HUES48 (cell line): ENCODE results near the gene SOCS1.
A peak's percentile ranks its signal among the peaks of the same experiment; 100 is the strongest.

Experiments used
- H3K27ac ChIP-seq: one replicate; pipeline ENCODE4 v1.7.0; 2013; ENCODE audit warnings: low read depth, low read length, inconsistent platforms
- H3K27me3 ChIP-seq: 2 replicates; pipeline ENCODE4 v1.6.1; 2013; ENCODE audit warnings: mild to moderate bottlenecking, low read length; ENCODE audit not compliant: control insufficient read depth, insufficient read depth
- H3K36me3 ChIP-seq: 2 replicates; pipeline ENCODE4 v1.6.1; 2013; ENCODE audit warnings: low read length; ENCODE audit not compliant: control insufficient read depth, insufficient read depth
- H3K4me1 ChIP-seq: 2 replicates; pipeline ENCODE4 v1.6.1; 2013; ENCODE audit warnings: mild to moderate bottlenecking, low read length; ENCODE audit not compliant: control insufficient read depth, insufficient read depth
- H3K4me3 ChIP-seq: 2 replicates; pipeline ENCODE4 v1.5.1; 2013; ENCODE audit warnings: mild to moderate bottlenecking, low read depth, low read length
- H3K9ac ChIP-seq: 2 replicates; pipeline ENCODE4 v1.6.1; 2013; ENCODE audit warnings: mild to moderate bottlenecking, low read depth, low read length, moderate library complexity
- H3K9me3 ChIP-seq: 2 replicates; pipeline ENCODE4 v1.6.1; 2013; ENCODE audit warnings: low read length; ENCODE audit not compliant: control insufficient read depth, insufficient read depth

Gene SOCS1

GRCh38 chr16:11257131-11257938 is 1.3 kb upstream of the SOCS1 start:
- no peak overlapping the region for H3K27ac ChIP-seq
- no peaks in the 10 kb centered on the region for H3K9me3 ChIP-seq
- H3K4me1 ChIP-seq, result peaks cover 12% of the 10 kb centered on the region
- H3K4me3 ChIP-seq, result peak overlapping the region; percentile 67
- no peak overlapping the region for H3K9ac ChIP-seq
- peaks cover 4% of the 10 kb centered on the region; the same call in 1 of the 2 replicates for H3K27me3 ChIP-seq
- peaks cover 12% of the 10 kb centered on the region for H3K36me3 ChIP-seq

GRCh38 chr16:11256661-11257130 is 692 bp upstream of the SOCS1 start:
- Histone ChIP-seq H3K4me3 (peak overlapping the region; percentile 67), H3K27ac (peak overlapping the region; percentile 75), H3K4me1 (peaks cover 12% of the 10 kb centered on the region)

GRCh38 chr16:11254913-11255736 is 879 bp downstream of the SOCS1 start:
- Histone ChIP-seq H3K4me3 (peak overlapping the region; percentile 67), H3K9me3 (no peaks in the 10 kb centered on the region), H3K36me3 (peaks cover 12% of the 10 kb centered on the region), H3K9ac (peak overlapping the region; percentile 56), H3K27me3 (peaks cover 4% of the 10 kb centered on the region; the same call in 1 of the 2 replicates), H3K27ac (peak overlapping the region; percentile 28), H3K4me1 (peaks cover 12% of the 10 kb centered on the region)

More at GRCh38 chr16:11256661-11257130, 692 bp upstream of the SOCS1 start:
- Histone ChIP-seq H3K36me3 (peaks cover 12% of the 10 kb centered on the region), H3K27me3 (peaks cover 4% of the 10 kb centered on the region; the same call in 1 of the 2 replicates), H3K9ac (no peak overlapping the region), H3K9me3 (no peaks in the 10 kb centered on the region)

- peaks cover 12% of the 10 kb centered on the region for H3K36me3 ChIP-seq
- H3K27ac ChIP-seq, result no peak overlapping the region
- peak overlapping the region; percentile 67 for H3K4me3 ChIP-seq
- H3K27me3 ChIP-seq, result peaks cover 4% of the 10 kb centered on the region; the same call in 1 of the 2 replicates
- H3K9ac ChIP-seq, result peak overlapping the region; percentile 56; the same call in 1 of the 2 replicates
- peaks cover 12% of the 10 kb centered on the region for H3K4me1 ChIP-seq
- H3K9me3 ChIP-seq, result no peaks in the 10 kb centered on the region
Measured at GRCh38 chr16:11253995-11254912, 1.8 kb downstream of the SOCS1 start.

GRCh38 chr16:11253009-11253994 is 2.7 kb downstream of the SOCS1 start:
- Histone ChIP-seq H3K9ac (no peak overlapping the region), H3K9me3 (no peaks in the 10 kb centered on the region), H3K27me3 (peaks cover 4% of the 10 kb centered on the region; the same call in 1 of the 2 replicates), H3K4me1 (peaks cover 12% of the 10 kb centered on the region), H3K27ac (no peak overlapping the region), H3K4me3 (peak overlapping the region; percentile 67), H3K36me3 (peaks cover 12% of the 10 kb centered on the region)

- Histone ChIP-seq H3K9ac (no peak overlapping the region), H3K27me3 (peaks cover 2% of the 10 kb centered on the region; the same call in 1 of the 2 replicates), H3K36me3 (peaks cover 12% of the 10 kb centered on the region), H3K4me3 (no peak overlapping the region), H3K9me3 (no peaks in the 10 kb centered on the region), H3K27ac (no peak overlapping the region), H3K4me1 (peaks cover 12% of the 10 kb centered on the region)
Measured at GRCh38 chr16:11252482-11252931, 3.5 kb downstream of the SOCS1 start.

GRCh38 chr16:11251525-11252481 is 4.2 kb downstream of the SOCS1 start:
- H3K36me3 ChIP-seq, result peaks cover 12% of the 10 kb centered on the region
- no peaks in the 10 kb centered on the region for H3K9me3 ChIP-seq
- H3K27me3 ChIP-seq, result no peaks in the 10 kb centered on the region
- peaks cover 8% of the 10 kb centered on the region for H3K4me1 ChIP-seq
- H3K27ac ChIP-seq, result no peak overlapping the region
- no peak overlapping the region for H3K9ac ChIP-seq
- no peak overlapping the region for H3K4me3 ChIP-seq

- Histone ChIP-seq H3K27ac (no peak overlapping the region), H3K4me3 (no peak overlapping the region), H3K36me3 (peaks cover 12% of the 10 kb centered on the region), H3K27me3 (no peaks in the 10 kb centered on the region), H3K9ac (no peak overlapping the region), H3K9me3 (no peaks in the 10 kb centered on the region), H3K4me1 (peaks cover 7% of the 10 kb centered on the region)
Measured at GRCh38 chr16:11250786-11251524, 5.0 kb downstream of the SOCS1 start.
